HepG2 (cell line): ENCODE data around the gene FBLN7. TPM values are rescaled to one million over a fixed set of nuclear protein-coding genes. Genes with fewer than 3 reads are reported as not detected.

Source experiments
- ATAC-seq: fragments of 200-7000 bp; cut with Tn5 transposase; 3 replicates; pipeline ENCODE4 v1.9.1; 2020; ENCODE audit warnings: mild to moderate bottlenecking, moderate library complexity
- BruUV-seq: library from RNA; stranded (reverse); fragments of 400-500 nt; replicated peaks from 2 replicates; lab custom pipeline; 2021; lab: Mats Ljungman, UMichigan
- CTCF ChIA-PET: fragments of 300-600 bp; formaldehyde crosslinking; extraction: SDS; loops from one replicate; lab custom pipeline; 2021; ENCODE audit warnings: low total read pairs, inconsistent platforms, low intra/inter-chr PET ratio; lab: Yijun Ruan, JAX
- POLR2A ChIA-PET: fragments of 350-600 bp; sonication (Branson Sonifier 250); formaldehyde crosslinking; loops from one replicate; lab custom pipeline; 2020; ENCODE audit warnings: antibody characterized with exemption, inconsistent platforms; lab: Yijun Ruan, JAX
- DNase-seq: peaks from one replicate; pipeline ENCODE4 v3.0.0-alpha.2; 2015; ENCODE audit warnings: low spot score
- FAIRE-seq: peaks from 3 replicates; lab custom pipeline; 2011; peaks lifted over from hg19 to GRCh38; lab: Jason Lieb, UNC
- H2AFZ ChIP-seq: one replicate; pipeline ENCODE4 v1.6.1; 2011; ENCODE audit warnings: low read length, inconsistent platforms
- H3K27ac ChIP-seq: fragments of 300-600 bp; 3 replicates; pipeline ENCODE4 v1.8.0; 2011; ENCODE audit warnings: mixed run types, mild to moderate bottlenecking, mixed read lengths, low read length, inconsistent platforms; ENCODE audit not compliant: insufficient read depth; ENCODE audit errors: extremely low read length
- H3K27me3 ChIP-seq, 2 experiments: fragments of 200-600 bp in 1 of 2; 2 replicates in 1 of 2; 3 replicates in 1 of 2; pipeline versions ENCODE4 v1.6.0 to v1.8.0; 2011; ENCODE audit warnings: low read length in 2 of 2, mild to moderate bottlenecking in 2 of 2, moderate library complexity in 2 of 2, inconsistent platforms in 1 of 2; ENCODE audit not compliant: insufficient read depth in 2 of 2, control insufficient read depth in 1 of 2
- H3K36me3 ChIP-seq, 2 experiments: fragments of 200-600 bp in 1 of 2; replicated peaks in 1 of 2; 2 replicates in 1 of 2; 3 replicates in 1 of 2; pipeline versions ENCODE4 v1.5.1 to v1.8.0; 2011; ENCODE audit warnings: low read length in 2 of 2, inconsistent platforms in 1 of 2; ENCODE audit not compliant: insufficient read depth in 2 of 2, control insufficient read depth in 1 of 2
- H3K4me1 ChIP-seq: 2 replicates; pipeline ENCODE4 v1.5.1; 2012; ENCODE audit warnings: low read length, inconsistent platforms; ENCODE audit not compliant: insufficient read depth
- H3K4me2 ChIP-seq: 2 replicates; pipeline ENCODE4 v1.6.0; 2011; ENCODE audit warnings: low read depth, low read length, inconsistent platforms
- H3K4me3 ChIP-seq, 3 experiments: fragments of 200-600 bp in 1 of 3; sonication (generic), shearing (Covaris generic) in 1 of 3; replicated peaks in 1 of 3; 2 replicates each; pipeline ENCODE4 v1.5.1; 2011 to 2016; ENCODE audit warnings: low read length in 3 of 3, inconsistent platforms in 2 of 3, low read depth in 2 of 3, mild to moderate bottlenecking in 2 of 3, control low read depth in 1 of 3, mixed read lengths in 1 of 3; ENCODE audit not compliant: insufficient read depth in 1 of 3
- H3K79me2 ChIP-seq: one replicate; pipeline ENCODE4 v1.6.1; 2011; ENCODE audit warnings: low read length, inconsistent platforms; ENCODE audit not compliant: insufficient read depth
- H3K9ac ChIP-seq: 2 replicates; pipeline ENCODE4 v1.6.0; 2011; ENCODE audit warnings: mild to moderate bottlenecking, low read depth, low read length, inconsistent platforms; ENCODE audit not compliant: insufficient read depth
- H3K9me3 ChIP-seq: 2 replicates; pipeline ENCODE4 v1.5.1; 2012; ENCODE audit warnings: mild to moderate bottlenecking, low read length
- H4K20me1 ChIP-seq: 2 replicates; pipeline ENCODE4 v1.6.0; 2011; ENCODE audit warnings: inconsistent platforms, mild to moderate bottlenecking, low read length, moderate library complexity; ENCODE audit not compliant: insufficient read depth
- DNMT3B ChIP-seq: conservative IDR thresholded peaks from 2 replicates; pipeline ENCODE4 v1.6.1; 2016; ENCODE audit warnings: missing biosample characterization, control low read depth
- ERF ChIP-seq: IDR thresholded peaks from 2 replicates; pipeline ENCODE4 v1.6.1; 2018; ENCODE audit warnings: missing biosample characterization, missing genetic modification reagents
- NR2F6 ChIP-seq, 2 experiments: IDR thresholded peaks; 2 replicates each; pipeline ENCODE4 v1.6.1; 2016; ENCODE audit warnings: antibody characterized with exemption in 1 of 2, mild to moderate bottlenecking in 1 of 2
- ZBTB10 ChIP-seq: sonication (generic); formaldehyde crosslinking; IDR thresholded peaks from 2 replicates; pipeline ENCODE4 v1.4.0; 2020; ENCODE audit warnings: missing genetic modification reagents, borderline replicate concordance
- ZNF382 ChIP-seq: sonication (generic); formaldehyde crosslinking; IDR thresholded peaks from 2 replicates; pipeline ENCODE4 v1.5.0; 2020; ENCODE audit warnings: missing genetic modification reagents, mild to moderate bottlenecking, borderline replicate concordance
- ZNF704 ChIP-seq: sonication (generic); formaldehyde crosslinking; IDR thresholded peaks from 2 replicates; pipeline ENCODE4 v1.8.1; 2023; ENCODE audit warnings: mild to moderate bottlenecking, inconsistent platforms, moderate library complexity, missing genetic modification reagents, borderline replicate concordance
- WGBS: methylation state at CpG from one replicate; pipeline ENCODE4 v1.1.6; 2017; ENCODE audit warnings: low lambda C conversion rate; 5-methylcytosine and 5-hydroxymethylcytosine counted together
- in situ Hi-C: cut with HindIII; loops from 2 replicates; pipeline ENCODE4 v1.10.0; 2017; ENCODE audit warnings: low pct_unique_long_range_greater_than_20kb; ENCODE audit not compliant: extremely low pct_ligation_motif_present
- intact Hi-C: fragments of 100-400 bp; cut with micrococcal nuclease; formaldehyde crosslinking; loops from one replicate; pipeline ENCODE4 v1.10.0; 2022; ENCODE audit not compliant: unreplicated experiment
- polyA plus RNA-seq, 8 experiments: library from polyadenylated mRNA; depleted of rRNA in 3 of 8; stranded (reverse) in 7 of 8; unstranded in 1 of 8; fragments of >200 nt; fragmentation: Illumina TruSeq in 4 of 8; extraction: Trizol in 4 of 8; gene quantifications; 2 replicates each; pipeline versions ENCODE4 v1.2.1 to v1.2.3, GENCODE V29; 2011 to 2016; ENCODE audit warnings: low read depth in 4 of 8, missing spikeins in 1 of 8, mixed read lengths in 1 of 8; ENCODE audit not compliant: insufficient read depth in 1 of 8
- total RNA-seq, 5 experiments: library from RNA; depleted of rRNA; stranded (reverse); fragments of >200 nt; fragmentation: Illumina TruSeq; extraction: Trizol; gene quantifications; 2 replicates each; pipeline ENCODE4 v1.2.3, GENCODE V29; 2016; ENCODE audit warnings: low read depth in 1 of 5
- TF ChIP-seq, protein P1 (sequence below): sonication (generic); formaldehyde crosslinking; IDR thresholded peaks from 2 replicates; pipeline ENCODE4 v1.5.0; 2020; ENCODE audit warnings: mild to moderate bottlenecking, missing genetic modification reagents, borderline replicate concordance
- TF ChIP-seq, protein P2 (sequence below): IDR thresholded peaks from 2 replicates; pipeline ENCODE4 v1.4.0; 2020; ENCODE audit warnings: mild to moderate bottlenecking, missing genetic modification reagents

FBLN7 gene
- total and polyA plus RNA-seq, 2 of the 13 experiments (the other 11 are each of a cell fraction or from before 2014, with no cell fraction given): 1.4 to 2.3 TPM

DNA sequence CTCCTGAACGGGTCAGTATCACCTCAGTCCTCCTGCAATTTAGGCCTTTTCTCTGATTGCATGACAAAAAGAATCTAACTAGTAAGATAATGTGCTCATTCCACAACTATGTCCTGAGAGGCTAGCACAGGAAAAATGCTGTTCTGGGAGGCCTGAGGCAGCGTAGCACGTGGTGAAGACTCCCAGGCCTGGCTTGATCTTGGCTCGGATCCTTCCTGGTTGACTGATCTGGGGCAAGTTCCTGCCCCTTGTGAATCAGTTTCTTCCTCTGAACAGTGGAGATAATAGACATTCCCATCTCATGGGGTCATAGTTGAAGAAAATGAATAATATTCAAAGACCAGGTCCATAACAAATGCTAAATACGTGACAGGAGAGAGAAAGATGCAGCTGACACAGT lies 12.3 kb downstream of the FBLN7 start:
- Histone ChIP-seq H3K9ac (no peak overlapping the region), H3K4me3 (no peak overlapping the region), H2AFZ (no peak overlapping the region), H3K27me3 (no peaks in the 10 kb centered on the region), H3K4me1 (no peaks in the 10 kb centered on the region), H3K36me3 (no peaks in the 10 kb centered on the region), H3K9me3 (no peaks in the 10 kb centered on the region), H3K27ac (no peak overlapping the region), H4K20me1 (no peaks in the 10 kb centered on the region), H3K4me2 (no peak overlapping the region), H3K79me2 (no peaks in the 10 kb centered on the region)
- POLR2A ChIA-PET: no interaction called here
- DNase-seq (no peak), ATAC-seq (no peak), FAIRE-seq (no peak)
- intact Hi-C loops: no loop called here
- no TSS peak for BruUV-seq
- CTCF ChIA-PET: no interaction called here
- in situ Hi-C loops: no loop called here
- WGBS: 89% methylated on average over 5 of the region's 5 CpGs
- TF ChIP-seq ERF (CRISPR knock-in tag) (no peak), NR2F6 (IDR thresholded peaks at IDR 0.05) (no peak), NR2F6 (CRISPR knock-in tag; IDR thresholded peaks at IDR 0.05) (no peak), DNMT3B (no peak), ZNF704 (no peak), ZBTB10 (CRISPR knock-in tag) (no peak), ZNF382 (no peak)
- TF ChIP-seq, protein P1, sequence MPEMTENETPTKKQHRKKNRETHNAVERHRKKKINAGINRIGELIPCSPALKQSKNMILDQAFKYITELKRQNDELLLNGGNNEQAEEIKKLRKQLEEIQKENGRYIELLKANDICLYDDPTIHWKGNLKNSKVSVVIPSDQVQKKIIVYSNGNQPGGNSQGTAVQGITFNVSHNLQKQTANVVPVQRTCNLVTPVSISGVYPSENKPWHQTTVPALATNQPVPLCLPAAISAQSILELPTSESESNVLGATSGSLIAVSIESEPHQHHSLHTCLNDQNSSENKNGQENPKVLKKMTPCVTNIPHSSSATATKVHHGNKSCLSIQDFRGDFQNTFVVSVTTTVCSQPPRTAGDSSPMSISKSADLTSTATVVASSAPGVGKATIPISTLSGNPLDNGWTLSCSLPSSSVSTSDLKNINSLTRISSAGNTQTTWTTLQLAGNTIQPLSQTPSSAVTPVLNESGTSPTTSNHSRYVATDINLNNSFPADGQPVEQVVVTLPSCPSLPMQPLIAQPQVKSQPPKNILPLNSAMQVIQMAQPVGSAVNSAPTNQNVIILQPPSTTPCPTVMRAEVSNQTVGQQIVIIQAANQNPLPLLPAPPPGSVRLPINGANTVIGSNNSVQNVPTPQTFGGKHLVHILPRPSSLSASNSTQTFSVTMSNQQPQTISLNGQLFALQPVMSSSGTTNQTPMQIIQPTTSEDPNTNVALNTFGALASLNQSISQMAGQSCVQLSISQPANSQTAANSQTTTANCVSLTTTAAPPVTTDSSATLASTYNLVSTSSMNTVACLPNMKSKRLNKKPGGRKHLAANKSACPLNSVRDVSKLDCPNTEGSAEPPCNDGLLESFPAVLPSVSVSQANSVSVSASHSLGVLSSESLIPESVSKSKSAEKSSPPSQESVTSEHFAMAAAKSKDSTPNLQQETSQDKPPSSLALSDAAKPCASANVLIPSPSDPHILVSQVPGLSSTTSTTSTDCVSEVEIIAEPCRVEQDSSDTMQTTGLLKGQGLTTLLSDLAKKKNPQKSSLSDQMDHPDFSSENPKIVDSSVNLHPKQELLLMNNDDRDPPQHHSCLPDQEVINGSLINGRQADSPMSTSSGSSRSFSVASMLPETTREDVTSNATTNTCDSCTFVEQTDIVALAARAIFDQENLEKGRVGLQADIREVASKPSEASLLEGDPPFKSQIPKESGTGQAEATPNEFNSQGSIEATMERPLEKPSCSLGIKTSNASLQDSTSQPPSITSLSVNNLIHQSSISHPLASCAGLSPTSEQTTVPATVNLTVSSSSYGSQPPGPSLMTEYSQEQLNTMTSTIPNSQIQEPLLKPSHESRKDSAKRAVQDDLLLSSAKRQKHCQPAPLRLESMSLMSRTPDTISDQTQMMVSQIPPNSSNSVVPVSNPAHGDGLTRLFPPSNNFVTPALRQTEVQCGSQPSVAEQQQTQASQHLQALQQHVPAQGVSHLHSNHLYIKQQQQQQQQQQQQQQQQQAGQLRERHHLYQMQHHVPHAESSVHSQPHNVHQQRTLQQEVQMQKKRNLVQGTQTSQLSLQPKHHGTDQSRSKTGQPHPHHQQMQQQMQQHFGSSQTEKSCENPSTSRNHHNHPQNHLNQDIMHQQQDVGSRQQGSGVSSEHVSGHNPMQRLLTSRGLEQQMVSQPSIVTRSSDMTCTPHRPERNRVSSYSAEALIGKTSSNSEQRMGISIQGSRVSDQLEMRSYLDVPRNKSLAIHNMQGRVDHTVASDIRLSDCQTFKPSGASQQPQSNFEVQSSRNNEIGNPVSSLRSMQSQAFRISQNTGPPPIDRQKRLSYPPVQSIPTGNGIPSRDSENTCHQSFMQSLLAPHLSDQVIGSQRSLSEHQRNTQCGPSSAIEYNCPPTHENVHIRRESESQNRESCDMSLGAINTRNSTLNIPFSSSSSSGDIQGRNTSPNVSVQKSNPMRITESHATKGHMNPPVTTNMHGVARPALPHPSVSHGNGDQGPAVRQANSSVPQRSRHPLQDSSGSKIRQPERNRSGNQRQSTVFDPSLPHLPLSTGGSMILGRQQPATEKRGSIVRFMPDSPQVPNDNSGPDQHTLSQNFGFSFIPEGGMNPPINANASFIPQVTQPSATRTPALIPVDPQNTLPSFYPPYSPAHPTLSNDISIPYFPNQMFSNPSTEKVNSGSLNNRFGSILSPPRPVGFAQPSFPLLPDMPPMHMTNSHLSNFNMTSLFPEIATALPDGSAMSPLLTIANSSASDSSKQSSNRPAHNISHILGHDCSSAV (CRISPR knock-in tag): no peak
- TF ChIP-seq, protein P2, sequence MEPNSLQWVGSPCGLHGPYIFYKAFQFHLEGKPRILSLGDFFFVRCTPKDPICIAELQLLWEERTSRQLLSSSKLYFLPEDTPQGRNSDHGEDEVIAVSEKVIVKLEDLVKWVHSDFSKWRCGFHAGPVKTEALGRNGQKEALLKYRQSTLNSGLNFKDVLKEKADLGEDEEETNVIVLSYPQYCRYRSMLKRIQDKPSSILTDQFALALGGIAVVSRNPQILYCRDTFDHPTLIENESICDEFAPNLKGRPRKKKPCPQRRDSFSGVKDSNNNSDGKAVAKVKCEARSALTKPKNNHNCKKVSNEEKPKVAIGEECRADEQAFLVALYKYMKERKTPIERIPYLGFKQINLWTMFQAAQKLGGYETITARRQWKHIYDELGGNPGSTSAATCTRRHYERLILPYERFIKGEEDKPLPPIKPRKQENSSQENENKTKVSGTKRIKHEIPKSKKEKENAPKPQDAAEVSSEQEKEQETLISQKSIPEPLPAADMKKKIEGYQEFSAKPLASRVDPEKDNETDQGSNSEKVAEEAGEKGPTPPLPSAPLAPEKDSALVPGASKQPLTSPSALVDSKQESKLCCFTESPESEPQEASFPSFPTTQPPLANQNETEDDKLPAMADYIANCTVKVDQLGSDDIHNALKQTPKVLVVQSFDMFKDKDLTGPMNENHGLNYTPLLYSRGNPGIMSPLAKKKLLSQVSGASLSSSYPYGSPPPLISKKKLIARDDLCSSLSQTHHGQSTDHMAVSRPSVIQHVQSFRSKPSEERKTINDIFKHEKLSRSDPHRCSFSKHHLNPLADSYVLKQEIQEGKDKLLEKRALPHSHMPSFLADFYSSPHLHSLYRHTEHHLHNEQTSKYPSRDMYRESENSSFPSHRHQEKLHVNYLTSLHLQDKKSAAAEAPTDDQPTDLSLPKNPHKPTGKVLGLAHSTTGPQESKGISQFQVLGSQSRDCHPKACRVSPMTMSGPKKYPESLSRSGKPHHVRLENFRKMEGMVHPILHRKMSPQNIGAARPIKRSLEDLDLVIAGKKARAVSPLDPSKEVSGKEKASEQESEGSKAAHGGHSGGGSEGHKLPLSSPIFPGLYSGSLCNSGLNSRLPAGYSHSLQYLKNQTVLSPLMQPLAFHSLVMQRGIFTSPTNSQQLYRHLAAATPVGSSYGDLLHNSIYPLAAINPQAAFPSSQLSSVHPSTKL (CRISPR knock-in tag): no peak
